ENCODE data around the gene SHISAL2A.

SHISAL2A gene

DNA sequence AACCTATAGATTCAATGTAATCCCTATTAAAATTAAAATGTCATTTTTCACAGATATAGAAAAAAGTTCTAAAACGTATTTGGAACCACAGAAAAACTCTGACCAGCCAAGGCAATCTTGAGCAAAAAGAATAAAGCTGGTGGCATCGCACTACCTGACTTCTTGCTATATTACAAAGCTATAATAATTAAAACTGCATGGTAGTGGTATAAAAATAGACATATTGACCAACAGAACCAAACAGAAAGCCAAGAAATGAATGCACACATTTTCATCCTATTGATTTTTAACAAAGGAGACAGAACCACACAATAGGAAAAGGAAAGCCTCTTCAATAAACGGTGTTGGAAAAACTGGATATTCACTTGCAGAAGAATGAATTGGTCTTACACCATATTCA, 9.2 kb upstream of the SHISAL2A start:
- DNase-seq = no peak

DNA sequence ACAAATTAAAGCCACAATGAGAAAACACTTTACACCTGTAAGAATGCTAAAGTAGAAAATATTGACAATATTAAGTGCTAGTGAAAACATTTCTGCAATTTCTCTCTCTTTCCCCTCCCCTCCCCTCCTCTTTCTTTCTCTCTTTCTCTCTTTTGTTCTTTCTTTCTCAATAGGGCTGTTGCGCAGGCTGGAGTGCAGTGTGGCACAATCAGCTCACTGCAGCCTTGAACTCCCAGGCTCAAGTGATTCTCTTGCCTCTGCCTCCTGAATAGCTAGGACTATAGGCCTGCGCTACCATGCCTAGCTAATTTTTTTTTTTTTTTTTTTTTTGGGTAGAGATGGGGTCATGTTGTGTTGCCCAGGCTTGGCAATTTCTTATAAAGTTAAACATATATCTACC, 5.9 kb upstream of the SHISAL2A start:
- no peak for DNase-seq

DNA sequence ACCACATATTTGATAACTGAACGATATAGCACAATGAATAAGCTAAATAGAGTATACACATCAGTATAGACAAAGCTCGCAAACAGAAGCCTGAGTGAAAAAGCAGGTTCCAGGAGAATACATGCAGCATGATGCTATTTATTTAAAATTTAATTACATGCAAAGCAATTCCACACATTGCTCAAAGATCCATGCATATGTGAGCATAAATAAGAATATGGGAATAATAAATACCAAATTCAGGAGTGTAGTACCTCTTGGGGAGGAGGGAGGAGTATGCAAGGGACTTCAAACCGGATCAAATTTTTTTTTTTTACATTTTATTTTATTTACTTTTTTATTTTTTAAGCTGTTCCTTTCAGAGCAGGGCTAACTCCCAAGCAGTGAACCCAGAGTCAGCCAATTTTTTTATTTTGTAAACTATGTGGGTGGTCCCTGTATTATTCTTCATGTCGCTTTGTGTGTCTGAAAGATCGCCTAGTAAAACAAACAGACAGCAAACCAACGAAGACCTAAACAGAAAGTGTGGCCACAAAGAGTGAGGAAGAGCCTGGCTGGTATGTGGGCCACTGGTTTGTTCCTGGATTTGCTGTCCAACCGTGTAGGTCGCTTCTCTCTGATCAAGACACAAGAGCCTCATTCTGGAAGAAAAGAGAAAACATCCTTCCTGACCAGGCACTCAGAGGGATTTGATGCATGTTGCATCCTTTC, 4.2 kb upstream of the SHISAL2A start:
- no peak for DNase-seq

DNA sequence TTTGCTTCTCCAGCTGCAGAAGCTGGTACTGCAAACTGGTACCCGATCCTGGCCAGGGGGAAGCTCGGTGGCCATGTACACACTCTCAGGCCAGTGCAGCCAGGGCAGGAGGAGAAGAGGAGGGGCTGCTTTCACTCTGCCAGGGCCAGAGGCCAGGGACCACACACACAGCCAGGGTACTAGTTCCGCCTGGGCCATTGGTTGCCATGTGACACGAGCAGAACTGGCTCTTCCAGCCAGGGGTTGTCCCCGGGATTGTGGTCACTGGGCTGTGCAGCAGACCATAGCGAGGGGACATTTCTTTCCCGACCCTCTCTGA, 3.7 kb upstream of the SHISAL2A start:
- DNase-seq = no peak

DNA sequence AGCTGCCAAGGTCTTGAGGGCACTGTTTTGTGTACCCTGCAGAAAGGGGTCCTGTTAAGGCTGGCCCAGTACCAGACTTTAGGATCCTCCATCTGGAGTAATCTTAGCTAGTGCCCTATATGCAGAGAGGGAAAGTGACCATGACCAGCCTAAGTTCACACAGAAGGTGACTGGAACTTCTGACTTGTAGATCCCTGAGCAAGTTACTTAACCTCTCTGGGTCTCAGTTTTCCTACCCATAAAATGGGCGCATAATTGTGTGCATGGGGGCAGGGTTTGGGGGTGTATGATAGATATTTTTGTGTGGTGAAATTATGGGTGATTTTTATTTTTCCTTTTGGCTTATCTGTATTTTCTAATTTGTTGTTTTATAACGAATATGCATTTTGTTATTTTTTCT, 3.3 kb upstream of the SHISAL2A start:
- DNase-seq = no peak

DNA sequence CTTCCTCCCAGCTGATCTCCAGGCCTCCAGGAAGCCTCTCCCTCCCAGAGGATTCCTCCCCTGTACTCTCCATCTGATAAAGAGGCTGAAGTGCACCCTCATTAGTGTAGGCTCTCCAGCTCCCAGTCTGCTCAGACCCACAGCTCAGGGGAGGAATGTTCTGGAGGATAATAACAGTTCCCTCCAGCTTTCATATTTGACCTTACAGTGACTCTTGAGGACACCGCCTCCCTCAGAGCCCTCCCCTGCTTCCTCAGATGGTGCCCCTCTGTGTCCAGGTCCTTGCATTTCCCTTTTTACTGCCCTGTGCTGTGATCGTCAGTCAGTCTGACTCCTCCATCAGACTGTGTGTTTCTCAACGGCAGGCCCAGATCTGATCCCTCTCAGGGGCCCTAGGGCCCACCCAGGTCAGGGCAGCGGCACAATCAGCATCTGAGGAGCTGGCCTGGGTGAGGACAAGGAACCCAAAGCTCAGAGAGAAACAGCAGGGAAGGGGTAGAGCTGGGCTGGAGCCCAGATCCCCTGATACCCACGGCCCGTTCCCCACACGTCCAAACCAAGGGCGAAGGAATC, 1.1 kb upstream of the SHISAL2A start:
- DNase-seq = no peak

DNA sequence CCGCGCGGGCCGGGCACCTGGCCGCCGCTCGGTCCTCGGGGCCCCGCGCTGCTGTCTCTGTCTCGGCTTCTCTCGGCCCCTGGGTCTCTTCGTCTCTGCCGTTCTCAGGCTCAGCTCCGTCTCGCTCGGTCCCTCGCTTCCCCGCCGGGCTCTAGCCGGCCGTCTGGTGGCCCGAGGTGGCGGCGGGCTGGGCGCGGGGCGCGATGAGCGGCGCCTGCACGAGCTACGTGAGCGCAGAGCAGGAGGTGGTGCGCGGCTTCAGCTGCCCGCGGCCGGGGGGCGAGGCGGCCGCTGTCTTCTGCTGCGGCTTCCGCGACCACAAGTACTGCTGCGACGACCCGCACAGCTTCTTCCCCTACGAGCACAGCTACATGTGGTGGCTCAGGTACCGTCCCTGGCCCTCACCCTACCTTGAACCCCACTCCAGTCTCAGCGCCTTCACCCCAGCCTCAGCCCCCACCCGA, 355 bp downstream of the SHISAL2A start:
- DNase-seq = no peak

DNA sequence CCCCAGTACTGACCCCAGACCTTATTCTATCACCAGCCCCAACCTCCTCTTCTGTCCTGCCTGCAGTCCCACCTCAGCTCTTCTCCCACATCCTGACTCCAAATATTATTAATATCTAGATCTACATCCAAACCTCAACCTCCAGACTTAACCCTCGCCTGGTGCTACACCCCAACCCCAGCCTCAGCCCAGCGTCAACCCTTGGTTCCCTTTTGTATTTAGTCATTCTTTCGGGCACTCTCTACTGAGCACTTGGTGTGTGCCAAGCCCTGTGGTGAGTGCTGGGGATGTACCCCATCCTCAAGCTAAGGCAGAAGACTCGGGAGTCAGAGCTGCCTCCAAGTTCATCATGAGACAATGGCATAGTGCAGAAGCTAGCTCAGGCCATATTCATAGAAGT, 1.1 kb downstream of the SHISAL2A start:
- no peak for DNase-seq

DNA sequence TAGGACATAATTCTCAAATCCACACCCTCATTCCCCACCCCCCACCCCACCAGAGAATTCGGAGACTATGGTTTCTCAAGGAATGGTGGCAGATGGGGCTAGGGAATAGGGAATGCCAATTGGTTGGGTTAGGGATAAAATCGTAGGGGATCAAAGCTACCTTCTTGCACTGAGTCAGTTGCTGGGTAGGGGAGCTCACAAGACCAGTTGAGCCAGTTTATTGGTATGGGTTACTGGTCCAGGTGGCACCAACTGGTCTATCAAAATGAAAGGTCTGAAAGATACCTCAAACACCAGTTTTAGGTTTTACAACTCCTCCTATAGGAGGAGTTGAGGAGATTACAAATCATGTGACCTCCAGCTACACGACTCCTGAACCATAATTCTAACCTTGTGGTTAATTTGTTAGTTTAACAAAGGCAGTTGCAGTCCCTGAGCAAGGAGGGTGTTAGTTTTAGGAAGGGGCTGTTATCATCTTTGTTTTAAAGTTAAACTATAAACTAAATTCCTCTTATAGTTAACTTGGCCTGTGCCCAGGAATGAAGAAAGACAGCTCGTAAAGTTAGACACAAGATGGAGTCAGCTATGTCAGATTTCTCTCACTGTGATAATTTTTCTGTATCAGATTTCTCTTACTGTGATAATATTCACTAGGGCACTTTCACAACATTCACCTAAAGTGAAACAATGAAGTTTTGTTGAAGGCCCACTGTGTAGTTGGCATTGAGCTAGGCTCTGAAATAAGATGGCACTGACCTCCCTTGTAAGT, 2.5 kb downstream of the SHISAL2A start:
- DNase-seq = no peak

DNA sequence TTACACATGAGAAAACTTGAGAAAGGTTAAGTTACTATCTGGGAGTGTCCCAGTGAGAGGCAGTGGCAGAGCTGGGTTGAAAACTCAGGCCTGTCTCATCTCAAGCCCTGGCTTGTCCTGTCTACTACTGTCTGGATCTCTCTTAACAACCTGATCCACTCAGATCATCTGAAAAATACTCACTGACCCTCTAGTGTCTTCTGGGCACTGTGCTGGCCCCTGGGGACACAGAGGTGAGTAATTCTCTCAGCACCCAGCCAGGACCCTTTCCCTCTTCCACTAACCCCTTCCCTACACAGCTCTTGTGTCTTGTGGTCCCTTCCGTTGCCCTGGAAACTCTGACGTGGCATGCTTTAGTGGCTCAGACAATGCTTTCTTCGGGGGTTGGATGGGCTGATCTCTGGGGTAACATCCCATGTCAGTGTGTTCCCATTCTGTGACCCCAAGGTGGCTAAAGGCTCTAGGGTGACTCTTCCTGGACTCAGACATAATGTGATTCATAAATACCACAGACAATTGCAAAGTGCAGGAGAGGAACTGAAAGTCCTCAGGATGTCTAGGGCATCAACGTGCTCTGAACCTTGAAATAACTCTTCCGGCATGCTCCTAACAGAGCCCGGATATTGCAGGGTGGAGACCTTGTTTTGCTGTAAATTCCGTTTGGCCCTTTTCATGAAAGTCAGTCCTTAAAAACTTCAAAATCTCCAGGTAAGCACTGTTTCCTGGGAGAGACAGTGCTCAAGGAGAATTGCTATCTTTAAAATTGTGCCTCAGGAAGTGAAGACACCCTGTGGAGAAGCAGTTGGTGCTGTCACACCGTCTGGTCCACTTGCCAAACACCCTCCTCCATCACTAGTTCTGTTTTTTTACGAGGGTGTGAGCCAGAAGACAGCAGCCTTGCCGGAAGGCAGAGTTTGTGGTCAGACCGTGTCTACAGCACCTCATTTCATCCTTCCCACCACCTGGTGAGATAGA, 4.0 kb downstream of the SHISAL2A start:
- DNase-seq = no peak

DNA sequence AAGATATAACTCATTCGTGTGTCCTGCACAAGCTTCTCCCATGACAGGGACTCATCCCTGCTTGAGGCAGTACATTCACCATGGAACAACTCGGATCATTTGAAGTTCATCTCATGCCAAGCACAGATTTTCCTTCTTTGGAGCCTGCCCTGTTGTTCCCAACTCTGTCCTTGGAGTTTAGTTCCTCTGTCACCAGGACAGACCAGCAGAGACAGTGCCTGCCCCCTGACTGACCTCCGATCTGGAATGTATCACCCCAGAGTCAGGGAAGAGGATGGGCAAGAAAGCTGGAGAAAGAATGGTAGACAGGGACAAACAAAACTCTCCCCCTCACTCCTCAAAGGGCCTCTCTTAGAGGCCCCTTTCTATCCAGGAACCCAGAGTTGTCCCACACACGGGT, 5.0 kb downstream of the SHISAL2A start:
- no peak for DNase-seq

DNA sequence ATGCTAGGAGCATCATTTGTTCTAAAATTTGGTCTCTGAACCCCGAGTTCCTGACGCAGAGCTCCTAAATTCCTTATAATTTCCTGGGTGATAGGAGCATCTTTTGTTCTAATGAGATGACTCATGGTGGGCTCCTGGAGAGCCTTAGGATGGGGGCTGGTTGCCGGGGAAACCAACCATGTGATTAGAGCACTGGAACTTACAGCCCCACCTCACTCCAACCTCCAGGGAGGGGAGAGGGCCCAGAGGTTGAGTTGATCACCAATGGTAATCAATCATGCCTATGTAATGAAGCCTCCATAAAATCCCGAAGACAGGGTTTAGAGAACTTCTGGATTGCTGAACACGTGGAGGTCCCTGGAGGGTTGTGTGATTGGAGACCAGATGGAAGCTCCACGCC, 7.7 kb downstream of the SHISAL2A start:
- DNase-seq = no peak

DNA sequence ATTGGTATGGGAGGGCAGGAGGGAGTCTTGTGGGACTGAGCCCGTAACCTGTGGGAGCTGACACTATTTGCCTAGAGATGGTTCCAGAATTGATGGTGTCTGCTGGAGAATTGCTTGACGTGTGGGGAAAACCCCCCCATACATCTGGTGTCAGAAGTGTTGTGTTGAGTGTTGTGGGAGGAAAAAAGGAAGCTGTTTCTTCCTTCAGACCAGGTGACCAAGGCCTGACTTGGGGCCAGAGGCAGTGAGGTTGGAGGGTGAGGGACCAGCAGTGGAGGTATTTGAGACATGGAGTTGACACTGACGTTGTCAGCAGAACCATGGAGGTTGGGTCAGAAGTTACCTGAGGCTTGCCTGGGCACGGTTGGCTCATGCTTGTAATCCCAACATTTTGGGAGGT, 8.3 kb downstream of the SHISAL2A start:
- DNase-seq = no peak

DNA sequence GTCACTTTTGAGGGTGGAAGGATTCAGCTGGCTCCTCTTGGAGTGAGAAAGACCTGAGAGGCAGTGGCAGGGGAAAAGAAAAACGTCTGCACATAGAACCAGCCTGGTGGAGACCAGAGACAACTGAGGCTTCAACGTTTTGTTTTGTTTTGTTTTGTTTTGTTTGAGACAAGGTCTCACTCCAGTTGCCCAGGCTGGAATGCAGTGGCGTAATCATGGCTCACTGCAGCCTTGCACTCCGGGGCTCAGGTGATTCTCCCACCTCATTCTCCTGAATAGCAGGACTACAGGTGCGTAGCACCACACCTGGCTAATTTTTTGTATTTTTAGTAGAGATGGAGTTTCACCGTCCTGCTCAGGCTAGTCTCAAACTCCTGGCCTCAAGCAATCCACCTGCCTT, 12.3 kb downstream of the SHISAL2A start:
- DNase-seq = no peak

DNA sequence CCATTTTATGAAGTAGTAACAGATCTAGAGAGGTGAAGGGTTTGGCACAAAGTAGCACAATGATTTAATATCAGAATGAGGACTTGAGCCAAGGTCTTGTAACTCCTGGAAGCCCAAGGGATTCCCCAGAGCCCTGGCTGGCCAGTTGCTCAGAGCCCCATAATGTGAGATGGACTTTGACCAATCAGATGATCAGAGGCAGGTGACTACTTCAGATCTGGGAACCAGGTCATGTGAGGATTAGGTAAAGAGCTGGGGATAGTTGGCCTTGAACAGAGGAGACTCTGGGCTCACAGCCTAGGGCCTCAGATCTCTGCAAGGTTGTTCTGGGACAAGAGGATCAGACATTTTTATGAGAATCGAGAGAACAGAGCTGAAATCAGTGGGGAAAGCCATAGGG, 18.9 kb downstream of the SHISAL2A start:
- no peak for DNase-seq

DNA sequence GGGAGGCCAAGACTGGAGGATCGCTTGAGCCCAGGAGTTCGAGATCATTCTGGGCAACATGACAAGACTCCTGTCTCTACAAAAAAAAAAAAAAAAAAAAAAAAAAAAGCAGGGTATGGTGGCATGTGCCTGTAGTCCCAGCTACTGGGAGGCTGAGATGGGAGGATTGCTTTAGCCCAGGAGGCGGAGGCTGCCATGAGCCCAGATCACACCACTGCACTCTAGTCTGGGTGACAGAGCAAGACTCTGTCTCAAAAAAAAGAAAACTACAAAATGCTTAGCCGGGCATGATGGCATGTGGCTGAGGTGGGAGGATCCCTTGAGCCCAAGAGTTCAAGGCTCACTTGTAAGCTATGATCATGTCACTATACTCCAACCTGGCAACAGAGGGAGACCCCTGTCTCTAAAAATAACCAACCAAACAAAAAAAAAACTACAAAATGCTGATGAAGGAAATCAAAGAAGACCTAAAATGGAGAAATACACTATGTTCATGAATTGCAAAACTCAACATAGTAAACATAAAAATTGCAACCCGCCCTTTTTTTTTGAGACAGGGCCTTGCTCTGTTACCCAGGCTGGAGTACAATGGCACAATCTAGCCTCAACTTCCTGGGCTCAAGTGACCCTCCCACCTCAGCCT, 20.4 kb downstream of the SHISAL2A start:
- no peak for DNase-seq

DNA sequence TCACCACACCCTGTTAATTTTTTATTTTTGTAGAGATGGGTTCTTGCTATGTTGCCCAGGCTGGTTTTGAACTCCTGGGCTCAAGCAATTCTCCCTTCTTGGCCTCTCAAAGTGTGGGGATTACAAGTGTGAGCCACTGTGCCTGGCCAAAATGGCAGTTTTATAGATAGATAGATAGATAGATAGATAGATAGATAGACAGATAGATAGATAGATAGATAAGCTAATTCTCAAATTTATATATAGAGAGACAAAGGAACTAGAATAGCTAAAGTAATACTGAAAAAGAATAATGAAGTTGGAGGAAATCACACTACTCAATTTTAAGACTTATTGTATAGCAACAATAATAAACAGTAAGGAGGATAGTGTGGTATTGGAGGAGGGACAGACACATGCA, 21.1 kb downstream of the SHISAL2A start:
- no peak for DNase-seq

DNA sequence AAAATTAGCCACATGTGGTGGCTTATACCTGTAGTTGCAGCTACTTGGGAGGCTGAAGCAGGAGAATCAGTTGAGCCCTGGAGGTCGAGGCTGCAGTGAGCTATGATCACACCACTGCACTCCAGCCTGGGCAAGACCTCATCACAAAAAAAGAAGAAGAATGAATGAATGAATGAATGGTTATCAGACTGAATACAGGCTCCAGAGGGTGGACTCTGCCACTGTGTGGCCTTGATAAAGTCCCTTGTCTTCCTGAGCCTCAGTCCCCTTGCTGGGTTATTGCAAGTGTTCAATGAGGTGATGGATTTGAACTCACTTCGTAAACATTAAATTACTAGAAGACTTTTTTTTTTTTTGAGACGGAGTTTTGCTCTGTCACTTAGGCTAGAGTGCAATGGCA, 24.7 kb downstream of the SHISAL2A start:
- no peak for DNase-seq

DNA sequence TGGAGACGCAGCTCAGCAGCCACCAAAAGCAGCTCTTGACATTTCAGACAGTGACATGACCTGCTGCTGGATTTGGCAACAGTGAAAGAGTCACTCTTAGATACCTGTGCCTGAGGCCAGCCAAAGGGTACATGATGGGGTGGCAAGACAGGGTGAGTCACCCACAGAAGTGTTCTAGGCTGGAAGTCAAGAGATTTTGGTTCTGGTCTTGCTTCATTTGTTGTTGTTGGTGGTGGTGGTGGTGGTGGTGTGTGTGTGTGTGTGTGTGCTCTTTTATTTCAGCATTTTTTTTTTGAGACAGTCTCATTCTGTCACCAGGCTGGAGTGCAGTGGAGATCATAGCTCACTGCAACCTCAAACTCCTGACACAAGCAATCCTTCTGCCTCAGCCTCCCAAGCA, 25.8 kb downstream of the SHISAL2A start:
- no peak for DNase-seq

DNA sequence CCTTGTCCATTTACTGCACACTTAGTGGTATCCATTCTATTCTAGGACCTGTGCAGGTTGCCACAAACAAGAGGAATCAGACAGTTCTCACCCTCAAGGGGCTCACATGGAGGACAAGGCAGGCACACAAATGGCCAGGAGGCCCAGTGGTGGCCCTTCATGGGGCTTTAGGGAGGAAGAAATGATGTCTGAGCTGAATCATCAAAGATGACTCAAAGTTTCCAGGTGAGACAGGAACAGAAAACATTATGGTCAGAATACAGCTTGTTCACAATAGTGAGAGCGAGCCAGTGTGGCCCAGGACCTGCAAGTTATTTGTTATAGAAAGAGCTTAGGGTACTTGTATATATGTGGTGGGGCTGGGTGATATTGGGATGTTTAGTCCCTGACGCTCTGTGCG, 26.4 kb downstream of the SHISAL2A start:
- DNase-seq = no peak

DNA sequence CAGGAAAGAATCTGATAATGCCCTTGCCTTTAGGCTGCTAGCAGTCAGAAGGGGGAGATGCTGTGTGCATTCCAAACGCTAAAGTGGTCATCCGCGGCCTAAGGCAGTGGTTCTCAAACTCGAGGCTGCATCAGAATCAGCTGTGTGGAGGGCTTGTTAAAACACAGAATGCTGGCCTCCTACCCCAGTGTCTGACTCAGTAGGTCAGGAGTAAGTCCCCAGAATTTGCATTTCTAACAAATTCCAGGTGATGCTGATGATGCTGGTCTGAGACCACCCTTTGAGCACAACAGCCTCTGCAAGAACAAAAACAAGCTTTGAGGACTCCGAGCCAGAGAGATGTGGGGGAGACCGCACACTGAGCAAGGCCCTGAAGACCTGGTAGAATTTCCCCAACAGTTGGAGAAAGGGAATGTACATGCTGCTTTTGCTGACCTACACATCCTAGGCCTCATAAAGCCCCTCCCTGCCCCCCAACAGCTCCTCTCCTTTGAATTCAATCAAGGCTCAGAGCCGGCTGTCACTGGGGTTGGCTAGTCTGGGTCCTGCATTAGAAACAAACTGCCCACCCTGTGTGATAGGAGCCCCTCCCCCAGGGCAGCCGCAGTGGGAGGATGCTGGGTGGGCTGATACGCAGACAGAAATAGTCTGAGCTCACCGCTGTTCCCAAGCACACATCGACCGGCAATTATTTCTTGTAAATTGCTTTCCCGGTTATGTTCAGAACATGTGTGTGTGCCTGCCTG, 27.1 kb downstream of the SHISAL2A start:
- no peak for DNase-seq

DNA sequence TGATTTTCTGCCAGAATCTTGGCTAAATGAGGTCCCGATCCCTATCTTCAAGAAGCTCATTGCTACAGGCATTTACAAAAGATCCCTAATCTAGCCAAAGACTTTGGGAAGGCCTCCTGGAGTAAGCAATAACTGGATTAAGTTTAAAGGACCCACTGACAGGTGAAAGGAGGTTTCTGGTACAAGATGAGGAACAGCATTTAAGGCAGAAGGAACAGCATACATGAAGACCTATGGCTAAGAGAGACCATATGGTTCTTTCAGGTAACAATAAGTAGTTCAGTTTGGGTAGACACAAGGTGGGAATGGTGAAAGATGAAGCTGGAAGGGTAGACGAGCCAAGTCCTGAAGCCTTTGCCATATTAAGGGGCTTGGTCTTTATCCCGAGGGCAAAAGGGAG, 27.8 kb downstream of the SHISAL2A start:
- no peak for DNase-seq
